Panc1 (cell line): ENCODE results near the gene NOC2L. TPM values are rescaled to one million over a fixed set of nuclear protein-coding genes. Genes with fewer than 3 reads are reported as not detected.

ENCODE experiments used
- ATAC-seq: fragments of 200-7000 bp; cut with Tn5 transposase; 2 replicates; pipeline ENCODE4 v1.9.1; 2020; ENCODE audit warnings: mild to moderate bottlenecking, moderate library complexity
- BruUV-seq: library from RNA; stranded (reverse); fragments of 400-500 nt; replicated peaks from 2 replicates; lab custom pipeline; 2021; lab: Mats Ljungman, UMichigan
- CTCF ChIA-PET: fragments of 300-600 bp; sonication (Branson Sonifier 250); formaldehyde crosslinking; loops from one replicate; lab custom pipeline; 2022; ENCODE audit warnings: antibody characterized with exemption; lab: Charles Lee
- POLR2A ChIA-PET: fragments of 300-600 bp; sonication (Branson Sonifier 250); formaldehyde crosslinking; loops from one replicate; lab custom pipeline; 2022; ENCODE audit warnings: antibody characterized with exemption; lab: Charles Lee
- DNase-seq: peaks from one replicate; pipeline ENCODE4 v3.0.0-alpha.2; 2010; ENCODE audit warnings: low read depth, low spot score
- H3K27ac ChIP-seq: 2 replicates; pipeline ENCODE4 v1.5.1; 2011; ENCODE audit warnings: mild to moderate bottlenecking, low read length, inconsistent platforms
- H3K27me3 ChIP-seq: fragments of 200-500 bp; sonication (Bioruptor generic); 2 replicates; pipeline ENCODE4 v1.6.0; 2014; ENCODE audit warnings: low read length, inconsistent platforms; ENCODE audit not compliant: control insufficient read depth, insufficient read depth
- H3K36me3 ChIP-seq: fragments of 200-500 bp; sonication (Bioruptor generic); 2 replicates; pipeline ENCODE4 v1.5.1; 2014; ENCODE audit warnings: inconsistent platforms, mild to moderate bottlenecking, low read length, moderate library complexity; ENCODE audit not compliant: control insufficient read depth, insufficient read depth
- H3K4me1 ChIP-seq: 2 replicates; pipeline ENCODE4 v1.5.1; 2011; ENCODE audit warnings: inconsistent platforms, mild to moderate bottlenecking, low read length, moderate library complexity; ENCODE audit not compliant: control insufficient read depth, insufficient read depth
- H3K4me3 ChIP-seq, 2 experiments: 2 replicates each; pipeline ENCODE4 v1.5.1; 2011 to 2012; ENCODE audit warnings: low read depth in 2 of 2, low read length in 2 of 2, mild to moderate bottlenecking in 2 of 2, inconsistent platforms in 1 of 2, moderate library complexity in 1 of 2
- H3K9me3 ChIP-seq: fragments of 200-500 bp; sonication (Bioruptor generic); 2 replicates; pipeline ENCODE4 v1.5.1; 2014; ENCODE audit warnings: low read depth, mild to moderate bottlenecking, inconsistent platforms, low read length, moderate library complexity; ENCODE audit not compliant: control insufficient read depth, insufficient read depth
- POLR2AphosphoS5 ChIP-seq: IDR thresholded peaks from 2 replicates; pipeline ENCODE4 v1.6.1; 2012; ENCODE audit warnings: mild to moderate bottlenecking, low read depth, low read length, moderate library complexity
- SIN3A ChIP-seq: IDR thresholded peaks from 2 replicates; pipeline ENCODE4 v1.6.1; 2012; ENCODE audit warnings: low read depth, mild to moderate bottlenecking, low read length, moderate library complexity, borderline replicate concordance; ENCODE audit not compliant: insufficient read depth
- TCF7L2 ChIP-seq: IDR thresholded peaks from 2 replicates; pipeline ENCODE4 v1.6.1; 2011; ENCODE audit warnings: mild to moderate bottlenecking, low read depth, low read length, inconsistent platforms
- in situ Hi-C: cut with HindIII; loops from 2 replicates; pipeline ENCODE4 v1.10.0; 2016; ENCODE audit warnings: low sequenced_read_pairs, low pct_unique_long_range_greater_than_20kb
- intact Hi-C: fragments of 100-400 bp; cut with micrococcal nuclease; formaldehyde crosslinking; loops from one replicate; pipeline ENCODE4 v1.10.0; 2022; ENCODE audit not compliant: unreplicated experiment
- total RNA-seq: library from RNA; stranded (reverse); gene quantifications from one replicate; pipeline ENCODE4 v1.2.1, GENCODE V29; 2021; ENCODE audit not compliant: unreplicated experiment
- TF ChIP-seq, protein P1 (sequence below): fragments of 450-650 bp; IDR thresholded peaks from 2 replicates; pipeline ENCODE4 v1.5.1; 2017; ENCODE audit warnings: mild to moderate bottlenecking
- TF ChIP-seq, protein P2 (sequence below), 2 experiments: IDR thresholded peaks; 2 replicates each; pipeline ENCODE4 v1.6.1; 2011 to 2012; ENCODE audit warnings: low read depth in 2 of 2, control low read depth in 1 of 2, low read length in 1 of 2, mild to moderate bottlenecking in 1 of 2, moderate library complexity in 1 of 2; ENCODE audit not compliant: insufficient read depth in 1 of 2

Gene NOC2L
- total RNA-seq, 1 experiment from 2014 or later = 193 TPM

DNA sequence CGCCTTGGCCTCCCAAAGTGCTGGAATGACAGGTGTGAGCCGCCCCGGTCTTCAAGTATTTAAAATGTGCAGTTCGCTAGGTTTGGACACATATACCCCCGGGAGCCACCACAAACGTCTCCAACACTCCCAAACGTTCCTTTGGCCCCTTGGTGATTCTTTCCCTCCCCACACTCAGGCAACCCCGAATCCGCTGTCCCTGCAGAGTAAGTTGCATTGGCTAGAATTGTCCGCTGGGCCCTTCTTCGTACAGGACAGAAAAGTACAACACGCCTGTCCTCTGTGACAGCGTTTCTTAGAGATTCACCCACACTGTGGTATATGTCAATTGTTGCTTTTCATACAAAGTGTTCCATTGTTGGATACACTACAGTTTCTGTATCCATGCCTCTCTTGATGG lies 26.1 kb upstream of the NOC2L start:
- no TSS peak for BruUV-seq
- POLR2A ChIA-PET = no interaction called here
- CTCF ChIA-PET = interaction anchor here (0.7 to 1.1 kb wide), 3 partner anchors 17 to 198 kb away, joined by 4 to 11 read pairs (median 5); no protein-coding TSS in a partner anchor
- Histone ChIP-seq H3K4me1 (no peaks in the 10 kb centered on the region; the same call in 1 of the 2 replicates), H3K9me3 (no peaks in the 10 kb centered on the region), H3K36me3 (no peaks in the 10 kb centered on the region), H3K4me3 (no peak overlapping the region), H3K27me3 (no peaks in the 10 kb centered on the region), H3K27ac (no peak overlapping the region)
- intact Hi-C loops = no loop called here
- in situ Hi-C loops = no loop called here
- TF ChIP-seq SIN3A (no peak), TCF7L2 (no peak), POLR2AphosphoS5 (no peak)
- TF ChIP-seq, protein P1, sequence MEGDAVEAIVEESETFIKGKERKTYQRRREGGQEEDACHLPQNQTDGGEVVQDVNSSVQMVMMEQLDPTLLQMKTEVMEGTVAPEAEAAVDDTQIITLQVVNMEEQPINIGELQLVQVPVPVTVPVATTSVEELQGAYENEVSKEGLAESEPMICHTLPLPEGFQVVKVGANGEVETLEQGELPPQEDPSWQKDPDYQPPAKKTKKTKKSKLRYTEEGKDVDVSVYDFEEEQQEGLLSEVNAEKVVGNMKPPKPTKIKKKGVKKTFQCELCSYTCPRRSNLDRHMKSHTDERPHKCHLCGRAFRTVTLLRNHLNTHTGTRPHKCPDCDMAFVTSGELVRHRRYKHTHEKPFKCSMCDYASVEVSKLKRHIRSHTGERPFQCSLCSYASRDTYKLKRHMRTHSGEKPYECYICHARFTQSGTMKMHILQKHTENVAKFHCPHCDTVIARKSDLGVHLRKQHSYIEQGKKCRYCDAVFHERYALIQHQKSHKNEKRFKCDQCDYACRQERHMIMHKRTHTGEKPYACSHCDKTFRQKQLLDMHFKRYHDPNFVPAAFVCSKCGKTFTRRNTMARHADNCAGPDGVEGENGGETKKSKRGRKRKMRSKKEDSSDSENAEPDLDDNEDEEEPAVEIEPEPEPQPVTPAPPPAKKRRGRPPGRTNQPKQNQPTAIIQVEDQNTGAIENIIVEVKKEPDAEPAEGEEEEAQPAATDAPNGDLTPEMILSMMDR = no peak
- TF ChIP-seq, protein P2, sequence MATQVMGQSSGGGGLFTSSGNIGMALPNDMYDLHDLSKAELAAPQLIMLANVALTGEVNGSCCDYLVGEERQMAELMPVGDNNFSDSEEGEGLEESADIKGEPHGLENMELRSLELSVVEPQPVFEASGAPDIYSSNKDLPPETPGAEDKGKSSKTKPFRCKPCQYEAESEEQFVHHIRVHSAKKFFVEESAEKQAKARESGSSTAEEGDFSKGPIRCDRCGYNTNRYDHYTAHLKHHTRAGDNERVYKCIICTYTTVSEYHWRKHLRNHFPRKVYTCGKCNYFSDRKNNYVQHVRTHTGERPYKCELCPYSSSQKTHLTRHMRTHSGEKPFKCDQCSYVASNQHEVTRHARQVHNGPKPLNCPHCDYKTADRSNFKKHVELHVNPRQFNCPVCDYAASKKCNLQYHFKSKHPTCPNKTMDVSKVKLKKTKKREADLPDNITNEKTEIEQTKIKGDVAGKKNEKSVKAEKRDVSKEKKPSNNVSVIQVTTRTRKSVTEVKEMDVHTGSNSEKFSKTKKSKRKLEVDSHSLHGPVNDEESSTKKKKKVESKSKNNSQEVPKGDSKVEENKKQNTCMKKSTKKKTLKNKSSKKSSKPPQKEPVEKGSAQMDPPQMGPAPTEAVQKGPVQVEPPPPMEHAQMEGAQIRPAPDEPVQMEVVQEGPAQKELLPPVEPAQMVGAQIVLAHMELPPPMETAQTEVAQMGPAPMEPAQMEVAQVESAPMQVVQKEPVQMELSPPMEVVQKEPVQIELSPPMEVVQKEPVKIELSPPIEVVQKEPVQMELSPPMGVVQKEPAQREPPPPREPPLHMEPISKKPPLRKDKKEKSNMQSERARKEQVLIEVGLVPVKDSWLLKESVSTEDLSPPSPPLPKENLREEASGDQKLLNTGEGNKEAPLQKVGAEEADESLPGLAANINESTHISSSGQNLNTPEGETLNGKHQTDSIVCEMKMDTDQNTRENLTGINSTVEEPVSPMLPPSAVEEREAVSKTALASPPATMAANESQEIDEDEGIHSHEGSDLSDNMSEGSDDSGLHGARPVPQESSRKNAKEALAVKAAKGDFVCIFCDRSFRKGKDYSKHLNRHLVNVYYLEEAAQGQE (IDR thresholded peaks at IDR 0.05; ENCODE audit: insufficient read depth in 1 of 2, low read depth in 2 of 2, low read length in 1 of 2) = no peak
- ATAC-seq = no peak
- DNase-seq = no peak

DNA sequence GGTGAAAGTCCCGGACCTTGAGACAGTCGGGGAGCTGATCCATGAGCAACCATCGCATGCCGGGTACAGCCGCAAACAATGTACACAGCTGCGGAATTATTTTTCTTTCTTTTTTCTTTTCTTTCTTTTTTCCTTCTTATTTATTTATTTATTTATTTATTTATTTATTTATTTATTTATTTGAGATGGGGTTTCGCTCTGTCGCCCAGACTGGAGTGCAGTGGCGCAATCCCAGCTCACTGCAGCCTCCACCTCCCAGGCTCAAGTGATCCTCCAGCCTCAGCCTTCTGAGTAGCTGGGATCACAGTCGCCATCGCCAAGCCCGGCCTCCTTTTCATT lies 25.4 kb upstream of the NOC2L start:
- POLR2A ChIA-PET = no interaction called here

More for the DNA sequence above, 25.4 kb upstream of the NOC2L start:
- intact Hi-C loops (no loop called here), in situ Hi-C loops (no loop called here)
- Histone ChIP-seq H3K9me3 (no peaks in the 10 kb centered on the region), H3K27ac (no peak overlapping the region), H3K27me3 (no peaks in the 10 kb centered on the region), H3K4me3 (peak overlapping the region; percentile 18 to 29; a peak in 3 of 4 replicates), H3K36me3 (no peaks in the 10 kb centered on the region), H3K4me1 (no peaks in the 10 kb centered on the region; the same call in 1 of the 2 replicates)
- CTCF ChIA-PET = interaction anchor here (0.5 to 2.2 kb wide), 9 partner anchors 13 to 309 kb away, joined by 3 to 11 read pairs (median 5); partner anchors contain the start of gene HES4
- no TSS peak for BruUV-seq
- no peak for DNase-seq
- TF ChIP-seq, protein P2 (IDR thresholded peaks at IDR 0.05; ENCODE audit: insufficient read depth in 1 of 2, low read depth in 2 of 2, low read length in 1 of 2) = no peak
- peak; percentile 14 for ATAC-seq
